ENCODE results near the gene BCL7A. TPM values are rescaled to one million over a fixed set of nuclear protein-coding genes. Genes with fewer than 3 reads are reported as not detected.

BCL7A gene
- total RNA-seq, 1 donor from 2014 or later = 8.1 TPM

- H3K4me1 ChIP-seq = peaks cover 23% of the 10 kb centered on the region
- H3K36me3 ChIP-seq = peaks cover 0 to 11% of the 10 kb centered on the region in 2 donors
- no peaks in the 10 kb centered on the region for H3K9me3 ChIP-seq
- no peak for DNase-seq (ENCODE audit: extremely low spot score in 2 of 2)
- TF ChIP-seq POLR2A (IDR thresholded peaks at IDR 0.05) = no peak
- no peak for TF ChIP-seq CTCF (IDR thresholded peaks at IDR 0.05)
- TF ChIP-seq POLR2AphosphoS5 (IDR thresholded peaks at IDR 0.05; ENCODE audit: insufficient read depth in 1 of 2, low read depth in 1 of 2) = no peak
- no peaks in the 10 kb centered on the region for H3K27me3 ChIP-seq
- no peak overlapping the region for H3K27ac ChIP-seq
- intact Hi-C loops (cut with DNase I) = no loop called here
- H3K4me3 ChIP-seq = no peak overlapping the region
Observed at GRCh38 chr12:122057007-122057735, 35.5 kb downstream of the BCL7A start.

- Histone ChIP-seq H3K4me1 (peaks cover 29% of the 10 kb centered on the region), H3K27me3 (no peaks in the 10 kb centered on the region), H3K36me3 (peaks cover 0 to 11% of the 10 kb centered on the region in 2 donors), H3K27ac (no peak overlapping the region), H3K4me3 (no peak overlapping the region), H3K9me3 (no peaks in the 10 kb centered on the region)
- DNase-seq (ENCODE audit: extremely low spot score in 2 of 2) = no peak
- TF ChIP-seq CTCF (IDR thresholded peaks at IDR 0.05) = no peak
- no peak for TF ChIP-seq POLR2A (IDR thresholded peaks at IDR 0.05)
- no peak for TF ChIP-seq POLR2AphosphoS5 (IDR thresholded peaks at IDR 0.05; ENCODE audit: insufficient read depth in 1 of 2, low read depth in 1 of 2)
- intact Hi-C loops (cut with DNase I) = no loop called here
Observed at GRCh38 chr12:122057769-122058168, 36.1 kb downstream of the BCL7A start.

- TF ChIP-seq POLR2A (IDR thresholded peaks at IDR 0.05) (no peak), POLR2AphosphoS5 (IDR thresholded peaks at IDR 0.05; ENCODE audit: insufficient read depth in 1 of 2, low read depth in 1 of 2) (no peak), CTCF (IDR thresholded peaks at IDR 0.05) (no peak)
- Histone ChIP-seq H3K36me3 (peaks cover 0 to 11% of the 10 kb centered on the region in 2 donors), H3K27me3 (no peaks in the 10 kb centered on the region), H3K9me3 (no peaks in the 10 kb centered on the region), H3K27ac (no peak overlapping the region), H3K4me1 (peaks cover 37% of the 10 kb centered on the region), H3K4me3 (no peak overlapping the region)
- intact Hi-C loops (cut with DNase I) = no loop called here
- DNase-seq (ENCODE audit: extremely low spot score in 2 of 2) = no peak
Observed at GRCh38 chr12:122058549-122059149, 37.0 kb downstream of the BCL7A start.

GRCh38 chr12:122059203-122059960, 37.7 kb downstream of the BCL7A start:
- intact Hi-C loops (cut with DNase I) = no loop called here

More at GRCh38 chr12:122059203-122059960, 37.7 kb downstream of the BCL7A start:
- DNase-seq (ENCODE audit: extremely low spot score in 2 of 2) = no peak
- Histone ChIP-seq H3K4me1 (peaks cover 40% of the 10 kb centered on the region), H3K4me3 (no peak overlapping the region), H3K9me3 (no peaks in the 10 kb centered on the region), H3K27ac (peak overlapping the region; percentile 27), H3K27me3 (no peaks in the 10 kb centered on the region), H3K36me3 (peaks cover 0 to 11% of the 10 kb centered on the region in 2 donors)
- TF ChIP-seq CTCF (IDR thresholded peaks at IDR 0.05) (no peak), POLR2AphosphoS5 (IDR thresholded peaks at IDR 0.05; ENCODE audit: insufficient read depth in 1 of 2, low read depth in 1 of 2) (no peak), POLR2A (IDR thresholded peaks at IDR 0.05) (no peak)
